CD4-positive, alpha-beta T cell treated with Interleukin-2 at 100 ng/mL for 4 hours (primary cell): ENCODE results near the gene TMEM117.
"Not testable (repeated sequence)": the region's sequence is repeated elsewhere in the genome, so short reads cannot be mapped to it uniquely, and the experiment has no call there.

Source experiments
- DNase-seq: peaks from one replicate; pipeline ENCODE4 v3.0.0-alpha.2; 2020; ENCODE audit warnings: low spot score

TMEM117 gene

DNA sequence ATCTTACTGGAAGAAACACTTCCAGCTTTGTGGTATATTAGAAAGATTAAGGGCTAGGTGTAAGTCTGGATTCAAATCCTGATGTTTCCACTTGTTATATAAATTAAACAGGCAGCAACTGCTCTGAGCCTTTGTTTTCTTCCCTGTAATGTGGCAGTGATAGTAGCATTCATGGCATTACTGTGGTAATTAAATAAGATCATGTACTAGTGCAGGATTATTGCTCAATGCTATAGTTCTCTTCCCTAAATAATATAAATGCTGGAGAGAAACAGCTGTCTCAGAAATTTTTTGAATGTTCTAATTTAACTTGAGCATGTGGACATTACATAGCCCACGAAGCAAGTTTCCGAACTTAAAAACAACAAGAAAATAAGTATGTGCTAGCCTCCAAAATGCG lies 5.4 kb downstream of the TMEM117 start:
- DNase-seq = no peak

DNA sequence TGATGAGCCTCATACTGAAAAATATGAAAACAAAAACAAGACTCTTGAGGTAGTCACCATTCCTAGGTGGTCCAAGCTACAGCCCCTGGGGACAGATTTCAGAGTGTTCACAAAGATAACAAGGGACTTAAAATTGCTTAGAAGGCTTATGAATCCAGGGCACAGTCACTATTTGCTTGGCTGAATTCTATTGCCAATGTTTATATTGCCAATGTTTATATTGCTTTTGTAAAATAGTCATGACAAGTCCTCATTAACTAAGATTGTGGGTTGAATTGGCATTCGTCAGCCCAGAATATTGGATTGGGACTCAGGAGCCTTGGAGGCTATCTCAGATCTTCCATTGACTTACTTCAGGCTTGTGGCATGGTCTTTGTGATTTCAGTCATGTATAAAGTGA lies 6.4 kb downstream of the TMEM117 start:
- DNase-seq = no peak

DNA sequence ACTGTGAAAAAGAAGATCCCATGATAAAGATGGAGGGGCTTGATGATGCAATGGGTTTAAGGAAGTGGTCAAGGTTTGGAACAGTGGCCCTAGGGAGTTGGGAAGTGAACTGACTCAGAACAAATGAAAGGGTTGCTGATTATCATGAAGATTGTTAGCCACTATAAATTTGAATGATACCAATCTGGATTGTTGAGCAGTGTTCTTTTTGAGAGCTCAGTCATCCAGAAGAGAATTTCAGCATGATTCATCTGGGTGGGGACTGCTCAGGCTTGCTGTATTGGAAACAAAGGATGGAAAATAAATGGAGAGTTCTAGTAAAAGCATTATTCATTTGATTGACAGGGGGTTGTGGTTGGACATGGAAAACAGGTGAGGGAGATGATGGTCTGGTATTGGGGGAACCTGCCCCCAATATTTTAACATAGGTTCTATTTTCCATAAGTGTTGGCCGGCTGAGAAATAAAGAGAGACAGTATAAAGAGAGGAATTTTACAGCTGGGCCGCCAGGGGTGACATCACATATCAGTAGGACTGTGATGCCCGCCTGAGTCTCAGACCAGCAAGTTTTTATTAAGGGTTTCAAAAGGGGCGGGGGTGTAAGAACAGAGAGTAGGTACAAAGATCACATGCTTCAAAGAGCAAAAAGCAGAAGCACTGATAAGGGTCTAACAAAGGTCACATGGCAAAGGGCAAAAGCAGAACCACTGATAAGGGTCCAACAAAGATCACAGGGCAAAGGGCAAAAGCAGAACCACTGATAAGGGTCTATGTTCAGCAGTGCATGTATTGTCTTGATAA lies 11.7 kb downstream of the TMEM117 start:
- not testable (repeated sequence) for DNase-seq

DNA sequence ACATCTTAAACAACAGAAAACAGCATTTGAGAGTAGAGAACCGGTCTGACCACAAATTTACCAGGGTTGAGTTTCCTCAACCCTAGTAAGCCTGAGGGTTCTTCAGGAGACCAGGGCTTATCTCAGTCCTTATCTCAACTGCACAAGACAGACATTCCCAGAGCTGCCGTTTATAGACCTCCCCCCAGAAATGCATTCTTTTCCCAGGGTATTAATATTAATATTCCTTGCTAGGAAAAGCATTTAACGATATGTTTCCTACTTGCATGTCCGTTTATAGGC lies 12.3 kb downstream of the TMEM117 start:
- DNase-seq = no peak

DNA sequence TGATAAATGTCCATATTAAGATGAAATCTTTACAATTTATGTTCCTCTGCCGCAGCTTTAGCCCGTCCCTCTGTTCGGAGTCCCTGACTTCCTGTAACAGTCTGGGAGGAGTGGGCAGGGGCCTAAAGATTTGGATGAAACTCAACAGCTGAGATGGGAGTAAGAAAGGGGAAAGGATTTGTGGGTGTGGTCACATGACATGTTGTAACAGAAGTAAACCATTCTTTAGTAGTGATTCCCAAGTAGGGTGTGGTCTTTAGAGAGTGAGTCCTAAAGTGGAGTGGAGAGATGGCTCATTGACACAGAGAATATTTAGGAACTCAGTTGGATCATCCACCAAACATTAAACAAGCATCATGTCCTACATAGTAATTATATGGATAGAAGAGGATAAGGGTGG lies 12.9 kb downstream of the TMEM117 start:
- no peak for DNase-seq

DNA sequence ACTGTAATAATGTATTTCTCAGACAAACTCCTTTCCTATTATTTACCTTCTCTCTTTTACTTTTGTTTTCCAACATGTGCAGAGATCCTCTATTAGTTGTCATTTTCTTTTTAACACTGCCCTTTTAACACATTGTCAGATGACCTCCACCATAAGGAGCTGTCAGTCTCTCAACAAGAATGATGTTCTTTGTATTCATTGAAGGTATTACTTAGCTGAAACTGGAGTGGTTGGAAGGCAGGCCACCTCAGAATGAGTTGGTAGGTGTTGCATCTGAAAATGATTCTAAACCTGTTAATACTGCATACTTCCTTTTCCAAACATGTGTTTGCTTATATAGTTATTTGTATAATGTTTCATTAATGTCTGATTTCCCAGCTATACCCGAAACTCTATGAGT lies 16.9 kb downstream of the TMEM117 start:
- no peak for DNase-seq

DNA sequence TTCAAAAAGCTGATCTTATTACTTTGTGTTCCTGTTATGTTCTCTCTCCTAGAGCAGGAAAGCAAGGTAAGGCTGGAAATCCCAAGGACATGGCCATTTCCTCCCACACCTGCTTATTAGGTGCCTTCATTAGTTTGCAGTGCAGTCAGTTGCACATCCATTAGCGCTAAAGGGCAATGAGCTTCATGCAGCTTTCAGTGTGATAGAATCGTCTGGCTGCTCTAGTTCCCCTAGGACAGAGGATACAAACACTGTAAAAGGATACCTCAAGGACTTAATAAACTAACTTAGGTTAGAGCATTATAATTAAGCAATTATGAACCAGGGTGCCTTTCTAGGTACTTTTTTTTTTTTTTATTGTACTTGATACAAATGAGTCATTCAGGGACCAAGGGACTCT lies 21.1 kb downstream of the TMEM117 start:
- no peak for DNase-seq

DNA sequence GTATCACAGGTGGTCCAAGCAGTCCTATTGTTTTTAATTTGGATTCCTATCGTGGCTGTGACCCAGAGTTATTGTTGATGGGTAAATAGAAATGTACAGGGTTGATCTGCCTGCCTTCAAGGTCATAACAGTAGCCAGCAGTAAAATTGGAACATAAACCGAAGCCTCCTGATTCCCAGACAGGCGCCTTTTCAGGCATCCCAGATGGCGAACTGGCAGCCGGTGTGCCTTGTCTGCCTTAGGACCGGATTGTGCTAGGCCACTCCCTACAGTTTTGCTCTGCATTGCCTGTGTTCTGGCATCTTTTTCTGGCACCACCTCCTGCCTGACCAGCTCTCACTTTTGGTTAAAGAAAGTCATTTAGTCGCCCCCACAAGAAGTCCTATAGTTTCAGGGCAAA lies 22.2 kb downstream of the TMEM117 start:
- no peak for DNase-seq

DNA sequence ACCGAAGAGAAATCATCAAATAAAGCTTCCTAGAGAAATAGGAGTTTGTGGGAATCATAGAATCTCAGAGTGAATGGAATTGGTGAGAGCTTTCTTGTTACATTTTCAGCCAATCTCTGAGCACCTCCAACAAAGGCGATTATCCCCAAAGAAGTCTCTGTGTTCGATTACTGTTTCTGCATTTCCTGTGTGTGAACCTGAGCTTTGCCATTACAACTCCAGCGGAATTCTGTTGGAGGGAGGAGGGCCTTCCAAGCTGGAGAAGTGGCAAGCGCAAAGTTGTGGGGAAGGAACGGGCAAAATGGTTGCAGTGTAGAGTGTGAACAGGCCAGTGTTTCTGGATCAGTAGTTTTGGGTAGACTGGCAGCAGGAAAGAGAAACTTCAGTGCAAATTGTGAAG lies 23.1 kb downstream of the TMEM117 start:
- DNase-seq = no peak

DNA sequence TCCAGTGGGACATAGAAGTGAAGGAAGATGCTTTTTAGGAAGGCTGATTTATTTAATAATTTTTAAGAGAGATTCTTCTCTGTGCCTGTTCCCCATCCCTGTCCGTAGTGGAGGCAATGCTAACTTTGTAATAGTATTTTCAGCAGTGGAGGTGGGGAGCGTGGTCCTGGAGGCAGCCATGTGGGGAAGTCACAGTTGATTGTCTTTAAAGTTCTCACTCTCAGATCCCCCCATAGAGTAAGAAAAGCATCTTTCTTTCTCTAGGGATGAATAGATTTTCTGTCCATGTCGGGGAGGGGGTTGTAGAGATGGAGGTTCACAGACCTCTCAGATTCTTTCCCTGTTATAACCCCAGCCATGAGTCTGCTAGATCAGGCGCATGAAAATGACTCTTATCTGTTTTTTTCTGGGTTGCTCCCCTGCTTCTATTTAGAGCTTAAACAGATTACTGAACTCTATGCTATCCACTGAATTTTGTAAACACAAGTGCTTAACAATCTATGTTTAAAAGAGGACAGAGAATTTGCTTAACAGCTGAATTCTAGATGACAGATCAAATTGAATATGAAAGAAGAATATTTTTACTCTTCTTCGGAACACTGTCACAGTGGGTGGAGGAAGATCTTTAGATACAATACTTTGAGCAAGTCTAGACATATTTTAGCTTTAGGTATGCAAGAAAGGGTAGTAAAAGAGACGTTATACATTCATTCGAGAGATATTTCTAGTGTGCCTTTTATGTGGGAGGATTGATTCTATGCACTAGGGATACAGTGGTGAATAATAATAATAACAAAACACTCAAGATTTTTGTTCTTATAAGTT lies 25.3 kb downstream of the TMEM117 start:
- no peak for DNase-seq

DNA sequence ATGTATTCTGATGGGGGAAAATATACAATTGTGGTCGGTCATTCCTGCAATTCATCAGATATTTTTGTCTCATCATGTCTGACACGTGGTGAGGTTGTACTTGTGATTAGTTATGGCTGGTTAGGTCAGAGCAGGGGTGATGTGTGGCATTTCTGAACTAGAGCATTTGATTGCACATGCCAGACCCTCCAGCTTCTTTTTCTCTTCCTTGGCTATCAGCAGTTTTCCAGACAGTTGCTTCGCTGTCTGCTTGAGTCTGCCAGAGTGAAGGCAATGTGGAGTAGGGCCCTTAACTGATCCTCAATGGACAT lies 25.9 kb downstream of the TMEM117 start:
- DNase-seq = no peak

DNA sequence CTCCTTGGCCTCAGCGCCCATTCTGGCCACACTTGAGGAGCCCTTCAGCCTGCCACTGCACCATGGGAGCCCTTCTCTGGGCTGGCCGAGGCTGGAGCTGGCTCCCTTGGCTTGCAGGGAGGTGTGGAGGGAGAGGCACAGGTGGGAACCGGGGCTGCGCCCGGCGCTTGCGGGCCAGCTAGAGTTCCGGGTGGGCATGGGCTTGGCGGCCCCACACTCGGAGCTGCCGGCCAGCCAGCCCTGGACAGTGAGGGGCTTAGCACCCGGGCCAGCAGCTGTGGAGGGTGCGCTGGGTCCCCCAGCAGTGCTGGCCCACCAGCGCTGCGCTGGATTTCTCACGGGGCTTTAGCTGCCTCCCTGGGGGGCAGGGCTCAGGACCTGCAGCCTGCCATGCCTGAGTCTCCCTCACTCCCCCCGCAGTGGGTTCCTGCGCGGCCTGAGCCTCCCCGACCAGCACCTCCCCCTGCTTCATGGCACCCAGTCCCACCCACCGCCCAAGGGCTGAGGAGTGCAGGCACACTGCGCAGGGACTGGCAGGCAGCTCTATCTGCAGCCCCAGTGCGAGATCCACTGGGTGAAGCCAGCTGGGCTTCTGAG lies 28.0 kb downstream of the TMEM117 start:
- no peak for DNase-seq

DNA sequence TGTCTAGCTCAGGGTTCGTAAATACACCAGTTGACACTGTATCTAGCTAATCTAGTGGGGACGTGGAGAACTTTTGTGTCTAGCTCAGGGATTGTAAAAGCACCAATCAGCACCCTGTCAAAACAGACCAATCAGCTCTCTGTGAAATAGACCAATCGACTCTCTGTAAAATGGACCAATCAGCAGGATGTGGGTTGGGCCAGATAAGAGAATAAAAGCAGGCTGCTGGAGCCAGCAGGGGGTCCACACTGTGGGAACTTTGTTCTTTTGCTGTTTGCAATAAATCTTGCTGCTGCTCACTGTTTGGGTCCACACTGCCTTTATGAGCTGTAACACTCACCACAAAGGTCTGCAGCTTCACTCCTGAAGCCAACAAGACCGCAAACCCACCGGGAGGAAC lies 28.7 kb downstream of the TMEM117 start:
- DNase-seq = not testable (repeated sequence)

DNA sequence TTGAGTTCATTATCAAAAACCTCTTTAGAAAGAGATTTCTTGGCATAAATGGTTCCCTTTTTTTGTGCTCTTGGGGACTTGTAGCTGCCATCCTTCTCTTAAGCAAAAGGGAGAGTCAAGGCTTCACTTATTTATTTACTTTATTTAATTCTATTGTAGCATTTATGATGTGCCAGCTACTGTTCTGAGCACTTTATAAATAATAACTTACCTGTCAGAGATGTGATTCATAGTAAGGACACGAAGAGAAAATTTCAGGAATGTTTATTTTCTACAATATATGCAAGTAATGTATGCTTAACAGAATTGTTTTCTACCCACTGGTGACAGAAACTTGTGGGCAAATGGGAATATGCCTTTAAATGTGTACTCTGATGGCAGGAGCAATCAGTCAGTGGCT lies 33.3 kb downstream of the TMEM117 start:
- no peak for DNase-seq

DNA sequence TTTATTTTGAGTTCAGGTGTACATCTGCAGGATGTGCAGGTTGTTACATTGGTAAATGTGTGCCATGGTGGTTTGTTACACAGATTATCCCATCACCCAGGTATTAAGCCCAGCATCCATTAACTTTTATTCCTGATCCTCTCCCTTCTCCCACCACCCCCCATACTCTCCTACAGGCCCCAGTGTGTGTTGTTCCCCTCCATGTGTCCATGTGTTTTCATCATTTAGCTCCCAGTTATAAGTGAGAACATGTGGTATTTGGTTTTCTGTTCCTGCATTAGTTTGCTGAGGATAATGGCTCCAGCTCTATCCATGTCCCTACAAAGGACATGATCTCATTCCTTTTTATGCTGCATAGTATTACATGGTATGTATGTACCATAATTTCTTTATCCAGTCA lies 33.9 kb downstream of the TMEM117 start:
- DNase-seq = not testable (repeated sequence)

DNA sequence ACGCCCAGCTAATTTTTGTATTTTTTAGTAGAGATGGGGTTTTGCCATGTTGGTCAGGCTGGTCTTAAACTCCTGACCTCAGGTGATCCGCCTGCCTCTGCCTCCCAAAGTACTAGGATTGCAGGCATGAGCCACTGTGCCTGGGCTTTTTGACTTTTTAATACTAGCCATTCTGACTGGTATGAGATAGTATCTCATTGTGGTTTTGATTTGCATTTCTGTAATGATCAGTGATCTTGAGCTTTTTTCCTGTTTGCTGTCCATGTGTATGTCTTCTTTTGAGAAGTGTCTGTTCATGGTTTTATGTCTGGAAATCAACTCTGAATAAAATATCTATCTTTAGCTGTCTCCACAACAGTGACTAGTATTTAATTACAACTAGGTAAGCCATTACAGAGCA lies 35.4 kb downstream of the TMEM117 start:
- not testable (repeated sequence) for DNase-seq

DNA sequence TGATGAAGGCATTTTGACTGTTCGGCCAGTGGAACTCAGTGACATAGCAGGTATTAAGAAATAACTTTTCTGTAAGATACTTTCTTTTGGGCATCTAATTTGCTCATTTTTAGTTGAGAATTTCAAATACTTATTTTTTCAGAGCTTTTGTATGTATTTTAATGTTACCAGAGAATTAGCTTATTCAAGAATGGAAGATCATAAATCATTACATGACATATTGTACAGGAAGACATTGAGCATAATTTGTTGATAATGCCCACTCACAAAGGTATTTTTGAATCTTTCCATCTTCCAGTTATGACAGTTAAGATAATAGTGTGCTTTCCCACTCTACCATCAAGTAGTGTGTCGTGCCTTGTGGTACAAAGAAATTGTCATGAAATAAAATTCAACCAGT lies 36.5 kb downstream of the TMEM117 start:
- no peak for DNase-seq

DNA sequence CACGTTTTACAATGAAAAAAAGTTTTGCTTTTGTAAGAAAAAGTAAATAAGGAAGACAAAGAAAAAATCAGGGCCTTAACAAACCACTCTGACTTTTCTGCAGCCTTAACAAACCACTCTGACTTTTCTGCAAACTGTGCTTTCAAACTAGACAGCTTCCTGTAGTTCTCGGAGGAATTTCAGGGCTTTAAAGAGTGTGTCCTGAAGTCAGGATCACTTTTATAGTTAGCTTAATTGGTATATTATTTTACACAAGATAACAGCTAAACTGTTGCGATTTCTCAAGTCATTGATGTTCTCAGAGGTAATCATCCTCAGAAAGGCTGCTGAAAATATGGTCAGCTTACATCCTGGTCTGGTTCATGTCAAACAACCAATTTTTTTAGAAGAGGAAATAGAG lies 42.2 kb downstream of the TMEM117 start:
- no peak for DNase-seq

DNA sequence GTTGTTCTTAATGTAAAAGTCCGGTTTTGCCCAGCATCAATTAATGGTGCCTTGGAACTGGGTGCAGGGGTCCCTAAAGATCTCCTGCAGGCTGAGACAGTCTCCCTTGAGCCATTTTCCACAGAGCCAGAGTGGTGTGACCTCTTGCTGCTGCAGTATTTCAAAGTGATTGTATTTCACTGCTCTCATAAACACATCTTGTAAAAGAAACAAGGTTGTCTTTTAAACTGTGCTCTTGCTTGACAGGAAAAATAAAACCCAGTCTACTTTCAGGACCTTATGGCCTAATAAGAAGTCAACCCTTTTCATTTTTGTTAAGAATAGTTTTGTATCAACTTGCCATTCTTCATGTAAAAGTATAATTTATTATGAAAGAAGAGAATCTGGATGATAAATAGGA lies 44.7 kb downstream of the TMEM117 start:
- no peak for DNase-seq

DNA sequence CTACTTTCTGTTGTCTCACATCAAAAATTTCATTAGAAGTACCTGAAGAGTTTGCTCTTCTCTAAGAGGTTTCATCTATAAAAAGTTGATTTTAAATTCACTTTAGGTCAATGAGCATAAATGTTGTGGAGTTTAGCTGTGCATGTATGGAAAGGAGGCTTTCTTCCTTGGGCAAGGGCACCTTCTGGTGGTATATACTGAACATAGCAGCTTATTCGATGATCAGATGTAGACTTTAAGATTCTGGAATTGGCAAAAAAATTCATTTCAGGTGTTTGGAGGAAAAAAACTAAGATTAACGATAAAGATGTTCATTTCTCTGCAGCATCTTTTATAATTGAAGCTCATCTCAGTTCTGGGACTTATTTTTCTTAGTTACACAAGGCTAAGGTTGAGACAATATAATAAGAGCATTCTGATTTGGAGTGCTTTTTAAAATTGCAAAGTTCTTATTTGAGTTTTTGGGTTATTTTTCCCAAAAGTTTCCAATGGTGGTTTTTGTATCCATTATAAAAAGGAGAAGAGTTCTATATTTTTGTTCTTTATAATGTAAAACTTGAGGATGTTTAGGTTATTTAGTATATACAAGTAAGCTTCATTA lies 46.8 kb downstream of the TMEM117 start:
- DNase-seq = peak; percentile 61

DNA sequence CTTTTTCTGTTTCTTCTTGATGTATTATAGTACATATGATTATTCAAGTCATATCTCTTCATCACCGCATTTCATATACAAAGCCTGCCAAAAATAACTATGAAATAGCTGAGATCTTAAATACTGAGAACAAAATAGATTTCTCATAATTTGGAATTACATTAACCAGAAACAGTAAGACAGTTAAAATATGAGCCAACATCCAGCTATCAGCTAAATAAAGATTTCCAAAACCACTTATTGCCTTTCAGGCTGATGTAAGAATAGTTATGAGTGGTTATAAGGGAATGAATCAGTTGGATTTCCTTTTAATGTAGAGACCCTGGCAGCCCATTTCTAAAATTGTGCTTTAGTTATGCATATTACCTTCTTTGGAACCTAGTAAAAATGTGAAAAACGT lies 47.4 kb downstream of the TMEM117 start:
- DNase-seq = no peak

DNA sequence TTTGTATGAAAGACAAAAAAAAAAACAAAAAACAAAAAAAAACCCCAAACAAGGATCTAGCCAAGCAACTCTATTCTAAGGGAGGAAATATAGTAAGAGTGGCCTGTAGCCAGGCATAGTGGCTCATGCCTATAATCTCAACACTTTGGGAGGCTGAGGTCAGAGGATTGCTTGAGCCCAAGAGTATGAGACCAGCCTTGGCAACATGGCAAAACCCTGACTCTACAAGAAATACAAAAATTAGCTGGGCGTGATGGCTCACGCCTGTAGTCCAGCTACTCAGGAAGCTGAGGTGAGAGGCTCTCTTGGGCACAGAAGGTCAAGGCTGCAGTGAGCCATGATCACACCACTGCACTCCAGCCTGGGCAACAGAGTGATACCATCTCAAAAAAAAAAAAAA lies 47.9 kb downstream of the TMEM117 start:
- no peak for DNase-seq
